Measurements from ENCODE around the gene CAPN11.

Gene CAPN11

GRCh38 chr6:44120692-44121443, 37.8 kb upstream of the CAPN11 start:
- TF ChIP-seq EGR2 (tag by site-specific recombination; IDR thresholded peaks at IDR 0.05; ENCODE audit: low read depth) = peak; percentile 21; the same call in 1 of the 2 replicates
- no peak for TF ChIP-seq ZNF670 (tag by site-specific recombination; IDR thresholded peaks at IDR 0.05; ENCODE audit: low read depth)
- peak; percentile 95 for TF ChIP-seq GLIS1 (tag by site-specific recombination; IDR thresholded peaks at IDR 0.05)
- TF ChIP-seq ZNF140 (tag by site-specific recombination; IDR thresholded peaks at IDR 0.05) = no peak
- TF ChIP-seq IKZF3 (tag by site-specific recombination; IDR thresholded peaks at IDR 0.05) = 0 out of 2 replicates have a peak, but pooled peaks have one; percentile 17
- TF ChIP-seq ZNF664 (tag by site-specific recombination; IDR thresholded peaks at IDR 0.05) = peak; percentile 33; the same call in 1 of the 2 replicates
- TF ChIP-seq ZIC2 (tag by site-specific recombination; IDR thresholded peaks at IDR 0.05) = peak; percentile 30; the same call in 1 of the 2 replicates
- TF ChIP-seq, protein P1, sequence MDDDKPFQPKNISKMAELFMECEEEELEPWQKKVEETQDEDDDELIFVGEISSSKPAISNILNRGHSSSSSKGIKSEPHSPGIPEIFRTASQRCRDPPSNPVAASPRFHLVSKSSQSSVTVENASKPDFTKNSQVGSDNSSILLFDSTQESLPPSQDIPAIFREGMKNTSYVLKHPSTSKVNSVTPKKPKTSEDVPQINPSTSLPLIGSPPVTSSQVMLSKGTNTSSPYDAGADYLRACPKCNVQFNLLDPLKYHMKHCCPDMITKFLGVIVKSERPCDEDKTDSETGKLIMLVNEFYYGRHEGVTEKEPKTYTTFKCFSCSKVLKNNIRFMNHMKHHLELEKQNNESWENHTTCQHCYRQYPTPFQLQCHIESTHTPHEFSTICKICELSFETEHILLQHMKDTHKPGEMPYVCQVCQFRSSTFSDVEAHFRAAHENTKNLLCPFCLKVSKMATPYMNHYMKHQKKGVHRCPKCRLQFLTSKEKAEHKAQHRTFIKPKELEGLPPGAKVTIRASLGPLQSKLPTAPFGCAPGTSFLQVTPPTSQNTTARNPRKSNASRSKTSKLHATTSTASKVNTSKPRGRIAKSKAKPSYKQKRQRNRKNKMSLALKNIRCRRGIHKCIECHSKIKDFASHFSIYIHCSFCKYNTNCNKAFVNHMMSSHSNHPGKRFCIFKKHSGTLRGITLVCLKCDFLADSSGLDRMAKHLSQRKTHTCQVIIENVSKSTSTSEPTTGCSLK (tag by site-specific recombination; IDR thresholded peaks at IDR 0.05) = no peak
- TF ChIP-seq HOXC10 (CRISPR knock-in tag; IDR thresholded peaks at IDR 0.05) = no peak
- TF ChIP-seq ZNF488 (tag by site-specific recombination; IDR thresholded peaks at IDR 0.05) = no peak
- TF ChIP-seq GLI2 (tag by site-specific recombination; IDR thresholded peaks at IDR 0.05; ENCODE audit: borderline replicate concordance, low read depth) = no peak
- TF ChIP-seq, protein P2, sequence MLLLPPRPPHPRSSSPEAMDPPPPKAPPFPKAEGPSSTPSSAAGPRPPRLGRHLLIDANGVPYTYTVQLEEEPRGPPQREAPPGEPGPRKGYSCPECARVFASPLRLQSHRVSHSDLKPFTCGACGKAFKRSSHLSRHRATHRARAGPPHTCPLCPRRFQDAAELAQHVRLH (tag by site-specific recombination; IDR thresholded peaks at IDR 0.05) = no peak
- TF ChIP-seq, protein P3, sequence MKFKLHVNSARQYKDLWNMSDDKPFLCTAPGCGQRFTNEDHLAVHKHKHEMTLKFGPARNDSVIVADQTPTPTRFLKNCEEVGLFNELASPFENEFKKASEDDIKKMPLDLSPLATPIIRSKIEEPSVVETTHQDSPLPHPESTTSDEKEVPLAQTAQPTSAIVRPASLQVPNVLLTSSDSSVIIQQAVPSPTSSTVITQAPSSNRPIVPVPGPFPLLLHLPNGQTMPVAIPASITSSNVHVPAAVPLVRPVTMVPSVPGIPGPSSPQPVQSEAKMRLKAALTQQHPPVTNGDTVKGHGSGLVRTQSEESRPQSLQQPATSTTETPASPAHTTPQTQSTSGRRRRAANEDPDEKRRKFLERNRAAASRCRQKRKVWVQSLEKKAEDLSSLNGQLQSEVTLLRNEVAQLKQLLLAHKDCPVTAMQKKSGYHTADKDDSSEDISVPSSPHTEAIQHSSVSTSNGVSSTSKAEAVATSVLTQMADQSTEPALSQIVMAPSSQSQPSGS (tag by site-specific recombination; IDR thresholded peaks at IDR 0.05; ENCODE audit: low read depth) = no peak
- TF ChIP-seq ZNF26 (tag by site-specific recombination; IDR thresholded peaks at IDR 0.05) = no peak
- TF ChIP-seq ZNF555 (tag by site-specific recombination; conservative IDR thresholded peaks at IDR 0.05) = no peak
- Histone ChIP-seq H3K4me1 (ENCODE audit: control insufficient read depth, insufficient read depth, low read length) (peaks cover 32% of the 10 kb centered on the region), H3K36me3 (ENCODE audit: control insufficient read depth in 2 of 2, insufficient read depth in 1 of 2, low read length in 2 of 2) (peaks cover 6 to 16% of the 10 kb centered on the region in 2 experiments), H3K27ac (ENCODE audit: extremely low read depth, low read depth, low read length) (no peak overlapping the region), H3K4me3 (ENCODE audit: low read depth, low read length) (no peak overlapping the region), H3K9me3 (ENCODE audit: control insufficient read depth, insufficient read depth, low read depth, low read length) (no peaks in the 10 kb centered on the region)
- ChIA-PET CTCF (interaction anchor here (0.6 to 1.3 kb wide), 6 partner anchors 23 to 146 kb away, joined by 3 to 5 read pairs (median 3); no protein-coding TSS in a partner anchor), POLR2A (interaction anchor here (0.5 to 0.6 kb wide), 2 partner anchors 58 to 168 kb away, joined by 3 to 4 read pairs; no protein-coding TSS in a partner anchor)

- ChIA-PET POLR2A (interaction anchor here (0.5 to 1.6 kb wide), 4 partner anchors 9 to 134 kb away, joined by 3 to 5 read pairs (median 4); partner anchors contain the start of genes HSP90AB1 and SLC35B2), CTCF (interaction anchor here (0.6 to 1.2 kb wide), 3 partner anchors 23 to 141 kb away, joined by 3 to 4 read pairs (median 3); no protein-coding TSS in a partner anchor)
- Histone ChIP-seq H3K27ac (ENCODE audit: extremely low read depth, low read depth, low read length) (no peak overlapping the region), H3K4me1 (ENCODE audit: control insufficient read depth, insufficient read depth, low read length) (peaks cover 32% of the 10 kb centered on the region), H3K36me3 (ENCODE audit: control insufficient read depth in 2 of 2, insufficient read depth in 1 of 2, low read length in 2 of 2) (peaks cover 0 to 17% of the 10 kb centered on the region in 2 experiments; a peak in 2 of 3 replicates), H3K4me3 (ENCODE audit: low read depth, low read length) (no peak overlapping the region), H3K9me3 (ENCODE audit: control insufficient read depth, insufficient read depth, low read depth, low read length) (no peaks in the 10 kb centered on the region)
- no peak for TF ChIP-seq ZNF530 (tag by site-specific recombination; IDR thresholded peaks at IDR 0.05; ENCODE audit: low read depth)
- TF ChIP-seq PRDM1 (tag by site-specific recombination; IDR thresholded peaks at IDR 0.05) = peak; percentile 84
- TF ChIP-seq, protein P4, sequence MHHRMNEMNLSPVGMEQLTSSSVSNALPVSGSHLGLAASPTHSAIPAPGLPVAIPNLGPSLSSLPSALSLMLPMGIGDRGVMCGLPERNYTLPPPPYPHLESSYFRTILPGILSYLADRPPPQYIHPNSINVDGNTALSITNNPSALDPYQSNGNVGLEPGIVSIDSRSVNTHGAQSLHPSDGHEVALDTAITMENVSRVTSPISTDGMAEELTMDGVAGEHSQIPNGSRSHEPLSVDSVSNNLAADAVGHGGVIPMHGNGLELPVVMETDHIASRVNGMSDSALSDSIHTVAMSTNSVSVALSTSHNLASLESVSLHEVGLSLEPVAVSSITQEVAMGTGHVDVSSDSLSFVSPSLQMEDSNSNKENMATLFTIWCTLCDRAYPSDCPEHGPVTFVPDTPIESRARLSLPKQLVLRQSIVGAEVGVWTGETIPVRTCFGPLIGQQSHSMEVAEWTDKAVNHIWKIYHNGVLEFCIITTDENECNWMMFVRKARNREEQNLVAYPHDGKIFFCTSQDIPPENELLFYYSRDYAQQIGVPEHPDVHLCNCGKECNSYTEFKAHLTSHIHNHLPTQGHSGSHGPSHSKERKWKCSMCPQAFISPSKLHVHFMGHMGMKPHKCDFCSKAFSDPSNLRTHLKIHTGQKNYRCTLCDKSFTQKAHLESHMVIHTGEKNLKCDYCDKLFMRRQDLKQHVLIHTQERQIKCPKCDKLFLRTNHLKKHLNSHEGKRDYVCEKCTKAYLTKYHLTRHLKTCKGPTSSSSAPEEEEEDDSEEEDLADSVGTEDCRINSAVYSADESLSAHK (tag by site-specific recombination; IDR thresholded peaks at IDR 0.05) = no peak
These were observed 35.8 kb upstream of the CAPN11 start for GRCh38 chr6:44122801-44123200.

All from HEK293 (cell line).